Measurements from ENCODE around the gene NAXE.

DNA sequence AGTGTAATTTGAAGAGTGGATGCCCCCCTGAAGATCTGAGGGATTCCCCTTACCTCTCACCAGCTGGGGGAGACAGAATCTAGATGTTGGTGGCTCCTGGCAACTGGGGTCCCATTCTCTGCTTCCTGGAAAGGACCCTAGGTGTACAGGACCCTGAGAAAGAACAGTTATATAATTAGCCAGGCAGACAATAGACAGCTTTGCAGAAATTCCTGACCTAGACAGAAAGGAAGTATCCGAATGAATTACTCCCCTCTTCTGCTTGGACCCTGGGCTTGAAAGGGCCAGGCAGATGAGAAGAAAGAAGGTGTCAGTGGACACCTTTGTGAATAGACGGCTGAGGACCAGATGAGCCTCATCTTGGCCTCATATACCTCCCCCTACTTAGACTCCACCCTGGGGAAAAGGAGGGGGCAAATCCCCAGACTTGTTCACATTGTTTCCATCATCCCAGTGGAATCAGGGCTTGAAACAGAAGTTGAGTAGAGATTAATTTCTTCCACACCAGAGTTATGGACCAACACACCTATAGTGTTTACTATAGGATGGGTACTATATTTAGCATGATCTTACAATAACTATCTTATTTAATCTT is 17.4 kb upstream of the NAXE start:
- TF ChIP-seq, protein P1, sequence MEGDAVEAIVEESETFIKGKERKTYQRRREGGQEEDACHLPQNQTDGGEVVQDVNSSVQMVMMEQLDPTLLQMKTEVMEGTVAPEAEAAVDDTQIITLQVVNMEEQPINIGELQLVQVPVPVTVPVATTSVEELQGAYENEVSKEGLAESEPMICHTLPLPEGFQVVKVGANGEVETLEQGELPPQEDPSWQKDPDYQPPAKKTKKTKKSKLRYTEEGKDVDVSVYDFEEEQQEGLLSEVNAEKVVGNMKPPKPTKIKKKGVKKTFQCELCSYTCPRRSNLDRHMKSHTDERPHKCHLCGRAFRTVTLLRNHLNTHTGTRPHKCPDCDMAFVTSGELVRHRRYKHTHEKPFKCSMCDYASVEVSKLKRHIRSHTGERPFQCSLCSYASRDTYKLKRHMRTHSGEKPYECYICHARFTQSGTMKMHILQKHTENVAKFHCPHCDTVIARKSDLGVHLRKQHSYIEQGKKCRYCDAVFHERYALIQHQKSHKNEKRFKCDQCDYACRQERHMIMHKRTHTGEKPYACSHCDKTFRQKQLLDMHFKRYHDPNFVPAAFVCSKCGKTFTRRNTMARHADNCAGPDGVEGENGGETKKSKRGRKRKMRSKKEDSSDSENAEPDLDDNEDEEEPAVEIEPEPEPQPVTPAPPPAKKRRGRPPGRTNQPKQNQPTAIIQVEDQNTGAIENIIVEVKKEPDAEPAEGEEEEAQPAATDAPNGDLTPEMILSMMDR (conservative IDR thresholded peaks at IDR 0.05): no peak
- no peak for TF ChIP-seq ZFX (IDR thresholded peaks at IDR 0.05)
